Esophagus squamous epithelium (tissue), 5 donors: ENCODE results near the gene MYO9B. TPM values are rescaled to one million over a fixed set of nuclear protein-coding genes. Genes with fewer than 3 reads are reported as not detected.
A peak's percentile ranks its signal among the peaks of the same experiment; 100 is the strongest.

Experiments used
- DNase-seq: peaks from one replicate; lab custom pipeline; 2025; lab: John Stamatoyannopoulos, UW
- H3K27ac ChIP-seq, 4 donors: fragments of 200-600 bp; sonication (generic); one replicate each; pipeline ENCODE4 v1.5.1; 2016 to 2019; ENCODE audit warnings: mild to moderate bottlenecking in 1 of 4
- H3K27me3 ChIP-seq, 4 donors: fragments of 200-600 bp; sonication (generic); 1 replicate in 3 of 4; 2 replicates in 1 of 4; pipeline versions ENCODE4 v1.5.1 to v1.6.0; 2017 to 2021; ENCODE audit warnings: antibody characterized with exemption in 1 of 4
- H3K36me3 ChIP-seq, 3 donors: fragments of 200-600 bp; sonication (generic); one replicate each; pipeline ENCODE4 v1.5.1; 2016 to 2019
- H3K4me1 ChIP-seq, 3 donors: fragments of 200-600 bp; sonication (generic); one replicate each; pipeline ENCODE4 v1.5.1; 2017 to 2019
- H3K4me3 ChIP-seq, 4 donors: fragments of 200-600 bp; sonication (generic); 1 replicate in 3 of 4; 2 replicates in 1 of 4; pipeline ENCODE4 v1.5.1; 2016 to 2019; ENCODE audit warnings: mild to moderate bottlenecking in 2 of 4, moderate library complexity in 1 of 4
- H3K9me3 ChIP-seq, 3 donors: fragments of 200-600 bp; sonication (generic); one replicate each; pipeline ENCODE4 v1.5.1; 2016 to 2019
- POLR2A ChIP-seq, 4 donors: fragments of 450-650 bp; IDR thresholded peaks; one replicate each; pipeline ENCODE4 v1.6.1; 2017; ENCODE audit warnings: antibody characterized with exemption in 4 of 4, mild to moderate bottlenecking in 4 of 4, moderate library complexity in 3 of 4
- WGBS, 2 donors: methylation state at CpG; one replicate each; pipeline ENCODE4 v1.1.5; 2018; 5-methylcytosine and 5-hydroxymethylcytosine counted together
- intact Hi-C: fragments of 100-400 bp; cut with DNase I; formaldehyde crosslinking; loops from one replicate; pipeline ENCODE4 v1.15.0; 2022
- total RNA-seq, 4 donors: library from RNA; depleted of rRNA; stranded (reverse); fragments of >200 nt; gene quantifications; one replicate each; pipeline ENCODE4 v1.1.0, GENCODE V29; 2016
- TF ChIP-seq, protein P1 (sequence below), 6 experiments: fragments of 450-650 bp in 4 of 6; fragments of 200-600 bp in 2 of 6; sonication (generic) in 2 of 6; IDR thresholded peaks; one replicate each; pipeline ENCODE4 v1.5.1; 2016 to 2019; ENCODE audit warnings: antibody characterized with exemption in 6 of 6, mild to moderate bottlenecking in 4 of 6, moderate library complexity in 4 of 6
- donor health status: DM: yes; HTN: yes; CAD: no.

The MYO9B gene
- total RNA-seq, 4 donors from 2014 or later: 25.5 to 60.5 (median 39.5) TPM

DNA sequence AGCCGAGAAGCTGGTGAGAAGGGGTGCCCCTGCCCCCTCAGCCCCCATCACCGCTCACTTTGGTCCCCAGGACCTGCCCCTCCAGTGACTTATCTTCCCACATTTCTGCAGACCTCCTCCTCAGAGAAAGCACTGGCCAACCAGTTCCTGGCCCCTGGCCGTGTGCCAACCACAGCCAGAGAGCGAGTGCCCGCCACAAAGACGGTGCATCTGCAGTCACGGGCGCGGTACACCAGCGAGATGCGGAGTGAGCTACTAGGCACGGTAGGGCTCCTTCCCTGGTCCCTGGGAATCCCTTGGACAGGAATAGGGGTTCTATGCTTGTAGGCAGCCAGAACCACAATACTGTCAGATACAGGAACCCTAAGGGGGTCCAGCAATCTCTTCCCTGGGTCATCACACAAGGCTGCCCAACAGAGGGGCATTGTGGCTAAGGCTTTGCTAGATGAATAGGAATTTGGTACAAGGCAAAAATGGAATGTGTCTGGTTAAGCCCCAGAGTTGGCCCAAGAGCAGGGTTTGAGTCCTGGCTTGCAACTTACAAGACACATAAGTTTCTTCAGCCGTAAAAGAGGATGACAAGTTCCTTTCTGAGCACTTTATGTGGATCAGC, 140.6 kb downstream of the MYO9B start:
- intact Hi-C loops: no loop called here

DNA sequence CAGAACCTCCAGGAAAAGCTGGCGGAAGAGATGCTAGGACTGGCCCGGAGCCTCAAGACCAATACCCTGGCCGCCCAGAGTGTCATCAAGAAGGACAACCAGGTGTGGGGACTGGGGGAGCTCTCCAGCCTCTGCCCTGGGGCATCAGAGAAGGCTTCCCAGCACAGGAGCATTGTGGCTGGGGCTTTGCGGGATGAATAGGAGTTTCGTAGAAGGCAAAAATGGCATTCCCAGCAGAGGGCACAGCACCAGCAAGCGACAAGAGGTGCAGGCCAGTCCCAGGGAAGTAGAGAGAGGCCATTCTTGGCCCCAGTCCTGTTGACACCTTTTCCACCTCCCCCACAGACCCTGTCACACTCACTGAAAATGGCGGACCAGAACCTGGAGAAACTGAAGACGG, 143.7 kb downstream of the MYO9B start:
- no peak overlapping the region for H3K4me3 ChIP-seq
- DNase-seq: no peak
- WGBS, 2 donors: 96% methylated on average over 6 to 8 of the region's 8 CpGs
- H3K4me1 ChIP-seq: peaks cover 3 to 30% (median 20%) of the 10 kb centered on the region in 3 donors
- peak overlapping the region in 1 of 4 donors; percentile 70 for H3K27ac ChIP-seq
- H3K9me3 ChIP-seq: no peaks in the 10 kb centered on the region
- intact Hi-C loops: no loop called here
- H3K36me3 ChIP-seq: peaks cover 0 to 39% (median 0%) of the 10 kb centered on the region in 3 donors
- no peak for TF ChIP-seq POLR2A (IDR thresholded peaks at IDR 0.05)
- TF ChIP-seq, protein P1, sequence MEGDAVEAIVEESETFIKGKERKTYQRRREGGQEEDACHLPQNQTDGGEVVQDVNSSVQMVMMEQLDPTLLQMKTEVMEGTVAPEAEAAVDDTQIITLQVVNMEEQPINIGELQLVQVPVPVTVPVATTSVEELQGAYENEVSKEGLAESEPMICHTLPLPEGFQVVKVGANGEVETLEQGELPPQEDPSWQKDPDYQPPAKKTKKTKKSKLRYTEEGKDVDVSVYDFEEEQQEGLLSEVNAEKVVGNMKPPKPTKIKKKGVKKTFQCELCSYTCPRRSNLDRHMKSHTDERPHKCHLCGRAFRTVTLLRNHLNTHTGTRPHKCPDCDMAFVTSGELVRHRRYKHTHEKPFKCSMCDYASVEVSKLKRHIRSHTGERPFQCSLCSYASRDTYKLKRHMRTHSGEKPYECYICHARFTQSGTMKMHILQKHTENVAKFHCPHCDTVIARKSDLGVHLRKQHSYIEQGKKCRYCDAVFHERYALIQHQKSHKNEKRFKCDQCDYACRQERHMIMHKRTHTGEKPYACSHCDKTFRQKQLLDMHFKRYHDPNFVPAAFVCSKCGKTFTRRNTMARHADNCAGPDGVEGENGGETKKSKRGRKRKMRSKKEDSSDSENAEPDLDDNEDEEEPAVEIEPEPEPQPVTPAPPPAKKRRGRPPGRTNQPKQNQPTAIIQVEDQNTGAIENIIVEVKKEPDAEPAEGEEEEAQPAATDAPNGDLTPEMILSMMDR (IDR thresholded peaks at IDR 0.05): no peak
- no peaks in the 10 kb centered on the region for H3K27me3 ChIP-seq

More for the DNA sequence above, 140.6 kb downstream of the MYO9B start:
- Histone ChIP-seq H3K36me3 (peaks cover 8 to 65% (median 12%) of the 10 kb centered on the region in 3 donors), H3K9me3 (no peaks in the 10 kb centered on the region), H3K4me1 (peaks cover 3 to 31% (median 20%) of the 10 kb centered on the region in 3 donors), H3K27ac (peak overlapping the region; percentile 93 to 96 (median 96)), H3K27me3 (no peaks in the 10 kb centered on the region), H3K4me3 (peak overlapping the region in 3 of 4 donors; percentile 77 to 79 (median 79))
- TF ChIP-seq, protein P1 (IDR thresholded peaks at IDR 0.05): no peak
- no peak for TF ChIP-seq POLR2A (IDR thresholded peaks at IDR 0.05)
- DNase-seq: no peak
- 75 to 78% methylated on average over 2 to 4 of the region's 13 CpGs for WGBS, 2 donors

DNA sequence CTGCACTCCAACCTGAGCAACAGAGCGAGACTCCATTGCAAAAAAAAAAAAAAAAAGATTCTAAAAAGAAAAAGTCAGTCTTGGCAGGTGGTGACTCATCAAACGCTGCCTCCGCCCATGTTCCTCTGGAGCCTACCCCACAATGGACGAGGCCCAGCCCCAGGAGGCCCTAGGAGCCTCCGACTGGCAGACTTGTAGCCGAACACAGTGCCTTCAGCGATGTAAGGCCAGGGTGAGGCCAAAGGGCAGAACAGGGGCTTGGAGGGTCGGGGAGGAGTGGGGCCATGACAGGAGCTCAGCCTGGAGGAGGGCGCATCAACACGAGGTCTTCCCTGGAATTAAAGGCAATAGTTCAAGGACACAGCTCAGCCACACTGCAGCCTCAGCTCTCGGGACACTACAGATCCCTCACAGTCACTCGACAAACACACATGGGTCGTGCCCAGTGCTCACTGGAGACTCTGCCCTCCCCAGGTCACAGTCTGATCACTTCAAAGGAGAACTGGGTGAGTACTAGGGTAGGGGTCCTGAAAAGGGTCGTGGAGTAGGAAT, 144.7 kb downstream of the MYO9B start:
- DNase-seq: no peak
- Histone ChIP-seq H3K36me3 (peaks cover 0 to 39% (median 0%) of the 10 kb centered on the region in 3 donors), H3K9me3 (no peaks in the 10 kb centered on the region), H3K27ac (peak overlapping the region; percentile 28 to 70 (median 60)), H3K4me1 (peaks cover 0 to 25% (median 15%) of the 10 kb centered on the region in 3 donors), H3K4me3 (peak overlapping the region in 1 of 4 donors; percentile 4), H3K27me3 (no peaks in the 10 kb centered on the region)
- intact Hi-C loops: no loop called here
- TF ChIP-seq POLR2A (IDR thresholded peaks at IDR 0.05): no peak
- TF ChIP-seq, protein P1 (IDR thresholded peaks at IDR 0.05): no peak
- 18 to 28% methylated on average over 8 to 12 of the region's 14 CpGs for WGBS, 2 donors

DNA sequence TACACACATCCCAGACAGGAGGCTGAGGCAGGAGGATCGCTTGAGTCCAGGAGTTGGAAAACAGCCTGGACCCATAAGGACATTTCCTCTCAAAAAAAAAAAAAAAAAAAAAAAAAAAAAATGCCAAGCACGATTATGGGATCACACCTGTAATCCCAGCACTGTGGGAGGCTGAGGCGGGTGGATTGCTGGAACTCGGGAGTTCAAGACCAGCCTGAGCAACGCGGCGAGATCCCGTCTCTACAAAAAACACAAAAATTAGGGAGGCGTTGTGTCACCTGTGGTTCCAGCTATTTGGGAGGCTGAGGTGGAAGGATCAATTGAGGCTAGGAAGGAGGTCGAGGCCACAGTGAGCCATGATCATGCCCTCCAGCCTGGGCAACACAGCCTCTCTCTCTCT, 149.5 kb downstream of the MYO9B start:
- DNase-seq: no peak
- Histone ChIP-seq H3K4me1 (peaks cover 6 to 34% (median 13%) of the 10 kb centered on the region in 3 donors), H3K36me3 (peaks cover 0 to 16% (median 7%) of the 10 kb centered on the region in 3 donors), H3K4me3 (no peak overlapping the region), H3K27me3 (no peaks in the 10 kb centered on the region), H3K9me3 (no peaks in the 10 kb centered on the region), H3K27ac (no peak overlapping the region)
- intact Hi-C loops: no loop called here
- TF ChIP-seq, protein P1 (IDR thresholded peaks at IDR 0.05): no peak
- no peak for TF ChIP-seq POLR2A (IDR thresholded peaks at IDR 0.05)
- WGBS, 2 donors: 76 to 88% methylated on average over 10 of the region's 10 CpGs
